HG02642 (cell line): Measurements from ENCODE around the gene TAF5L.

Experiments
- ATAC-seq: cut with Tn5 transposase; IDR thresholded peaks from one replicate; pipeline ENCODE4 v1.9.1; 2021; ENCODE audit warnings: mild to moderate bottlenecking; ENCODE audit not compliant: unreplicated experiment, poor library complexity

TAF5L gene

GRCh38 chr1:229547542-229547941 lies 78.4 kb downstream of the TAF5L start:
- ATAC-seq, result no peak

GRCh38 chr1:229544587-229544986 lies 81.3 kb downstream of the TAF5L start:
- no peak for ATAC-seq
